BJ (cell line): ENCODE measurements around the gene SLC22A14. TPM values are rescaled to one million over a fixed set of nuclear protein-coding genes. Genes with fewer than 3 reads are reported as not detected.

Source experiments
- CTCF ChIA-PET: fragments of 350-600 bp; formaldehyde crosslinking; extraction: SDS; loops from one replicate; lab custom pipeline; 2021; ENCODE audit warnings: antibody characterized with exemption, inconsistent platforms; lab: Yijun Ruan, JAX
- POLR2A ChIA-PET: fragments of 300-600 bp; sonication (Branson Sonifier 250); formaldehyde crosslinking; extraction: SDS; loops from one replicate; lab custom pipeline; 2021; ENCODE audit warnings: antibody characterized with exemption; lab: Charles Lee
- DNase-seq: peaks from one replicate; pipeline ENCODE4 v3.0.0-alpha.2; 2011; ENCODE audit warnings: low read depth
- H3K27me3 ChIP-seq: 2 replicates; pipeline ENCODE4 v1.6.0; 2011; ENCODE audit warnings: low read length; ENCODE audit not compliant: control insufficient read depth, insufficient read depth
- H3K36me3 ChIP-seq: 2 replicates; pipeline ENCODE4 v1.5.1; 2011; ENCODE audit warnings: low read length; ENCODE audit not compliant: control insufficient read depth, insufficient read depth
- H3K4me3 ChIP-seq: 2 replicates; pipeline ENCODE4 v1.5.1; 2011; ENCODE audit warnings: low read depth, mild to moderate bottlenecking, control low read depth, low read length
- CTCF ChIP-seq: IDR thresholded peaks from 2 replicates; pipeline ENCODE4 v1.5.1; 2011; ENCODE audit warnings: low read depth, mild to moderate bottlenecking, control low read depth, inconsistent platforms, low read length, moderate library complexity; ENCODE audit not compliant: insufficient read depth
- polyA plus RNA-seq: library from polyadenylated mRNA; depleted of rRNA; stranded (reverse); fragments of >200 nt; gene quantifications from 2 replicates; pipeline ENCODE4 v1.2.3, GENCODE V29; 2011; rRNA removed
- small RNA-seq: library from RNA; depleted of rRNA; stranded (forward); fragments of <200 nt; gene quantifications from one replicate; pipeline ENCODE3, GENCODE V24; 2012; ENCODE audit warnings: low replicate concordance, low read depth; ENCODE audit not compliant: insufficient read length

SLC22A14 gene
- polyA plus RNA-seq, 1 experiment: 0.15 TPM

- DNase-seq: no peak
- POLR2A ChIA-PET: no interaction called here
- Histone ChIP-seq H3K27me3 (no peaks in the 10 kb centered on the region), H3K4me3 (no peak overlapping the region), H3K36me3 (peaks cover 6% of the 10 kb centered on the region)
- CTCF ChIA-PET: interaction anchor here (0.6 to 1.2 kb wide), 3 partner anchors 10 to 38 kb away, joined by 3 read pairs; no protein-coding TSS in a partner anchor
- TF ChIP-seq CTCF: no peak
Measured at GRCh38 chr3:38367779-38368178, 85.7 kb downstream of the SLC22A14 start.

Small RNAs within 50 kb of the gene (small RNA-seq; reads per million reads assigned to genes)
- not detected for gene RNU6-235P

Other genes with a start within 250 kb of the SLC22A14 start
- gene DLEC1, start 243.1 kb upstream of the SLC22A14 start, polyA plus RNA-seq: 0.02 and 0.06 TPM in 2 replicates
- 54.7 and 81.8 TPM in 2 replicates for gene ACAA1, start 145.2 kb upstream of the SLC22A14 start, polyA plus RNA-seq
- 28.4 and 45.6 TPM in 2 replicates for gene MYD88, start 143.6 kb upstream of the SLC22A14 start, polyA plus RNA-seq
- gene OXSR1, start 116.8 kb upstream of the SLC22A14 start, polyA plus RNA-seq: 27.6 and 43.6 TPM in 2 replicates
- 0.13 and 0.15 TPM in 2 replicates for gene SLC22A13, start 16.5 kb upstream of the SLC22A14 start, polyA plus RNA-seq
- gene XYLB, start 64.5 kb downstream of the SLC22A14 start, polyA plus RNA-seq: 3.0 and 3.2 TPM in 2 replicates
- gene ACVR2B, start 171.6 kb downstream of the SLC22A14 start, polyA plus RNA-seq: 0.83 and 1.6 TPM in 2 replicates
- 7.5 and 11.8 TPM in 2 replicates for gene EXOG, start 214.0 kb downstream of the SLC22A14 start, polyA plus RNA-seq